Mammary epithelial cell (primary cell): ENCODE data around the gene IQSEC1.

Experiments used
- EZH2 ChIP-seq: IDR thresholded peaks from 2 replicates; pipeline ENCODE4 v1.6.1; 2012; ENCODE audit warnings: low read length, inconsistent platforms, borderline replicate concordance
- TF ChIP-seq, protein P1 (sequence below), 2 donors: IDR thresholded peaks in 1 of 2; conservative IDR thresholded peaks in 1 of 2; 2 replicates each; pipeline ENCODE4 v1.5.1; 2011 to 2012; ENCODE audit warnings: inconsistent platforms in 2 of 2, low read length in 2 of 2, mild to moderate bottlenecking in 2 of 2, control low read depth in 1 of 2, low read depth in 1 of 2; ENCODE audit not compliant: insufficient read depth in 1 of 2; ENCODE audit errors: extremely low read depth in 1 of 2

DNA sequence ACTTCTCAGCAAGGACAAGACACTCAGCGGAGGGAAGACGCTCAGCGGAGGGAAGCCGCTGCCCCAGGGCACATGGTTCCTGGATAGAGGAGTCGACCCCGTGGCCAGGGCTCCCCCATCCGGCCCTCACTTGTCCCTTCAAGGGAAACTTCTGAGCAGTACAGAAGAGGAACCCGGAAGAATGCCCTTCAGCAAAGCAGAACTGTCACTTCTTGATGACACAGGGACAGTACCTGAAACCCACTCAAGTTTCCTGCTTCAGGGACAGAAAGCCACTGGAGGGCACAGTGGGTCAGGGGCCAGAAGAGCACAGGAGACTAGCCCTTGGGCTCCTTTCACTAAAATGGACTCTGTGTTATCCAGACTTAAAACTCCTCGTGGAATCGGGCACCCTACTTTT is 134.1 kb downstream of the IQSEC1 start:
- TF ChIP-seq, protein P1, sequence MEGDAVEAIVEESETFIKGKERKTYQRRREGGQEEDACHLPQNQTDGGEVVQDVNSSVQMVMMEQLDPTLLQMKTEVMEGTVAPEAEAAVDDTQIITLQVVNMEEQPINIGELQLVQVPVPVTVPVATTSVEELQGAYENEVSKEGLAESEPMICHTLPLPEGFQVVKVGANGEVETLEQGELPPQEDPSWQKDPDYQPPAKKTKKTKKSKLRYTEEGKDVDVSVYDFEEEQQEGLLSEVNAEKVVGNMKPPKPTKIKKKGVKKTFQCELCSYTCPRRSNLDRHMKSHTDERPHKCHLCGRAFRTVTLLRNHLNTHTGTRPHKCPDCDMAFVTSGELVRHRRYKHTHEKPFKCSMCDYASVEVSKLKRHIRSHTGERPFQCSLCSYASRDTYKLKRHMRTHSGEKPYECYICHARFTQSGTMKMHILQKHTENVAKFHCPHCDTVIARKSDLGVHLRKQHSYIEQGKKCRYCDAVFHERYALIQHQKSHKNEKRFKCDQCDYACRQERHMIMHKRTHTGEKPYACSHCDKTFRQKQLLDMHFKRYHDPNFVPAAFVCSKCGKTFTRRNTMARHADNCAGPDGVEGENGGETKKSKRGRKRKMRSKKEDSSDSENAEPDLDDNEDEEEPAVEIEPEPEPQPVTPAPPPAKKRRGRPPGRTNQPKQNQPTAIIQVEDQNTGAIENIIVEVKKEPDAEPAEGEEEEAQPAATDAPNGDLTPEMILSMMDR (conservative IDR thresholded peaks at IDR 0.05 in 1 of 2, IDR thresholded peaks at IDR 0.05 in 1 of 2; ENCODE audit: extremely low read depth in 1 of 2, insufficient read depth in 1 of 2, low read depth in 1 of 2, low read length in 2 of 2) = no peak
- TF ChIP-seq EZH2 = no peak
